HG03175 (cell line): Measurements from ENCODE around the gene PIK3C2G.

Source experiments
- ATAC-seq: cut with Tn5 transposase; IDR thresholded peaks from one replicate; pipeline ENCODE4 v1.9.1; 2021; ENCODE audit warnings: mild to moderate bottlenecking, moderate library complexity; ENCODE audit not compliant: unreplicated experiment

The PIK3C2G gene

GRCh38 chr12:18270958-18271460 lies 9.7 kb downstream of the PIK3C2G start:
- no peak for ATAC-seq

GRCh38 chr12:18275981-18276380 lies 14.7 kb downstream of the PIK3C2G start:
- ATAC-seq: no peak

- ATAC-seq: no peak
Measured at GRCh38 chr12:18277196-18277595, 15.9 kb downstream of the PIK3C2G start.

DNA sequence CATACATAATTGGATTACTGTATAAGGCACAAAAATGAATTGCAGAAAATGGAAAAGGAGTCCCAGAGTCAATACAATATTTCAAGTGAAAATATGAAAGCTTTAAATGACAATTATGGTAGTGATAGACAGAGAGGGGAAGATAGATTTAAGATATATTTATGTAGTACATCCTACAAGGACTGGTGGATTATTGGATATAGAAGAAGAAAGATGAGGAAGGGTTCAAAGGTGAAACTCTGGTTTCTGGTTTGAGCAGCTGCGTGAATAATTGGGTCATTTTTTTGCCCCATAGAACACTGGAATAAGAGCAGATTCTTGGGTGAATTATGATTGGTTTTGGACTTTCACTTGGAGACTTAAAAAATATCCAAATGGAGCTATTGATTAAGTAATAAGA lies 19.4 kb downstream of the PIK3C2G start:
- no peak for ATAC-seq

- ATAC-seq: no peak
Measured at GRCh38 chr12:18281941-18282340, 20.6 kb downstream of the PIK3C2G start.

DNA sequence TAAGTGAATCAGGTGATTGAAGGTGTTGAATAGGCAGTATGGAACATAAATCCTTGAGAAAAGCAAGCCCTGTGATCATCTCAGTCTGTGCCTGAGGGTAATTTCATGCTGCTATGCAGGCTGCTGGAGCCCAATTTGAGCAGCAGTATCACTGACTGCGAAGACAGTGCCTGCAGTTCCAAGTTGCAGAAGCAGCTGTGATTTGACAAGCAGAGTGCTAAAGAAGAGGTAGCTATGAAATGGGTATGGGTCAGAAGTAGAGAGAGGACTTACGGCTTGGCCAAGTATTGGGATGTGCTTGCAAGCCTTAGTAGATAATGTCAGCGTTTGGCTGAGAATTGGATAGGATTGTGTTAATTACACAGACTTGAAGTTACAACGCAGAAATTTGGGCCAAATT lies 22.5 kb downstream of the PIK3C2G start:
- ATAC-seq: no peak

- no peak for ATAC-seq
Measured at GRCh38 chr12:18284386-18284785, 23.1 kb downstream of the PIK3C2G start.

GRCh38 chr12:18285161-18285560 lies 23.8 kb downstream of the PIK3C2G start:
- ATAC-seq: no peak

DNA sequence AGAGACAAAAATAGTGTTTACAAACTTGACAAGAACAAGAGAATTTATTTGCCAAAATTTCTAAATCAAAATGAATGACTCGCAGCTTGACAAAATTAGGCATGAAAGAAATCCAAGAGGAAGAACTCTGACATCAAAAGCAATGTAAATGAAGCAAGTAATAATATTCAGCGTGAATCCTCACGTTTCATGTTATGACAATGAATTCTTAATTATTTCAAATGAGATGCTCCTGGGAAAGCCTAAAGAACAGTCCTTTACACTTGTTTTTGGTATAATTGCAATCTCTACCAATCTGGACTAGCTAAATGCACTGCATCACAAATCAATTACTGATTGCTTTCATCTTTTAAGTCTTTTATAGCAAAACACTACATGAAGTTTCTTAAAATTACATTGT lies 29.1 kb downstream of the PIK3C2G start:
- ATAC-seq: no peak

DNA sequence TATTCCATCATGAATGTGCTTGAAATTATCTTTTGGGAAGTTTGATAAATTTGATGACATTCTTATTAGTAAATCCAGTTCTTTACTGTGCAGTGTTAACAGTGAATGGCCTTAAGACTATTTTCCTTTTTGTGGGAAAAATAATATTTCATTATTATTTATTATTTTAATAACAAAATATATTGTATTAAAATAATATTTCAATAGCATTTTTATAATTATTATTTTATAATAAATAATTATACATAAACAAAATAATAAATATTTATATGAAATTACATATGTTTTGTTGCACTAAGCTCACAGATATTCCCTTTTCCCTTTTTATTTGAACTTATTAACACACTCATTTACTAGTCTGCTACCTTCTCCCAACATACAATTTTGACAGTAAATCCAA lies 33.6 kb downstream of the PIK3C2G start:
- no peak for ATAC-seq

- ATAC-seq: no peak
Measured at GRCh38 chr12:18296201-18296908, 35.0 kb downstream of the PIK3C2G start.

DNA sequence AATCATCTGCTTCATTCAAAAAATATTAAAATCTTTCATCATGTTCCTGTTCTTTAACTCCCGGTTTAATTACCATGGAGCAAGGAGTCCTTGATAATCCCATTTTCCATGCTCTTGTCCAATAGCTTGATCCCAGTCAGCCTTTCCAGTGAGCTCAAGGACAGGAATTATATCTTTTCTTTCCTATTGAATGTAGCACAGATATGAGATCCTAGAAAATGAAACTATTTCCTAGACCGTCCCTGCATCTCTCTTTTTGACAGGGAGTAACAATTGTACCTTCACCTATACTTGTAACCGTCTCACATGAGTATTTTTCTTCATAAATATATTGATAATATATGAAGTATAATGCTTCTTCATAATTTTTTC lies 35.6 kb downstream of the PIK3C2G start:
- no peak for ATAC-seq

GRCh38 chr12:18297902-18298301 lies 36.6 kb downstream of the PIK3C2G start:
- no peak for ATAC-seq

DNA sequence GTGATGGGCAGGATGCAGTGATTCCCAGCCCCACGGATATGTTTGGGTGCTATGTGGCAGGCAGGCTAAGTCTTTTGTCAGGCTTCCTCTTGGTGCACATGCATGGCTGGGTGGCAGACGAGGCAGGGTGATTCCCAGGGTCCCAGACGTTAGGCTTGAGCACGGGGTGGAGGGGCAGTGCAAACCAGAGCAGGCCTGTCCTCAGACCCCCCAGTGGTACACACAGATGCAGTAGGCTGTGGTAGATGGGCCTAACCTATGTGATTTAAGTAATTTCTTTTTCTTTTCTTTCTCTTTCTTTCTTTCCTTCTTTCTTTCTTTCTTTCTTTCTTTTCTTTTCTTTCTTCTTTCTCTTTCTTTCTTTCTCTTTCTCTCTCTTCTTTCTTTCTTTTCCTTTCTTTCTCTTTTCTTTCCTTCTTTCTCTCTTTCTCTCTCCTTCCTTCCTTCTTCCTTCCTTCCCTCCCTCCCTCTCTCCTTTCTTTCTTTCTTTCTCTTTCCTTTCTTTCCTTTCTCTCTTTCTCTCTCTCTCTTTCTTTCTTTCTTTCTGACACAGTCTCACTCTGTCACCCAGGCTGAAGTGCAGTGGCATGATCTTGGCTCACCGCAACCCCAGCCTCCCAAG lies 41.6 kb downstream of the PIK3C2G start:
- no peak for ATAC-seq

- no peak for ATAC-seq
Measured at GRCh38 chr12:18304609-18305008, 43.3 kb downstream of the PIK3C2G start.

DNA sequence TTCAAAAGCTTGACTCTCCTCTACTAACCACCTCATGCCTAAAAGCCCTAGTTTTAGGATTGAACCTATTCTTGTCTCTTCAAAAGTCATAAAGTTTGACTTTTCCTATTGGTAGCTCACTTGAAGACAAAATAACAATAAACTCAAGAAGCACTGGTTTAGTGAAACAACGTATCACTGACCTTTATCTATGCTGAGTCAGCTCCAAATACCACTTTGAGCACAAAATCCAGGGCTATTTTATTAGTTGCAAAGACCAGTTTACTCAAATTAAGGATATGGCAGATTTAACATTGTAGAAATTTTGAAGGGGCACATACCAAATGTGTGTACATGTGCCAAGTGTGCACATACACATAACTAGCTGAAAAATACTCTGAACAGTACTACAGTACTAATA lies 45.0 kb downstream of the PIK3C2G start:
- no peak for ATAC-seq

DNA sequence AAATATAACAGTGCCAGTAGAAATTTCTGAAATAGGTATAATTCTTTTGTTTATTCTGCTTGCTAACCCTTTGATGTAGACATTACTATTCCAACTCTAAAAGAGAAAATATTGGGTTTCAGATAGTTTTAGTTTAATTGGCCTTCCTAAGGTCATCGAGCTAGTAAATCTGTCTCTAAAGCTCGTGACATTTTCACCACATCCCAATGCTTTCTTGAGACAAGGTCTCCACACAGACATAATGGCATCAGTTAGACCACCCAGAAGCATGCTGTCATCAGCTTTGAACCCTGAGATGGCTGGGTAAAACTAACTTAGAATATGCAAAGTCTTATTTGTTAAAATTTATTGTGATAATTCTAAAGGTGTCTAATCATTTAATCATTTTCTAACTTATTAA lies 52.0 kb downstream of the PIK3C2G start:
- no peak for ATAC-seq

- ATAC-seq: no peak
Measured at GRCh38 chr12:18320036-18320617, 58.8 kb downstream of the PIK3C2G start.

- no peak for ATAC-seq
Measured at GRCh38 chr12:18320976-18321375, 59.7 kb downstream of the PIK3C2G start.

- ATAC-seq: no peak
Measured at GRCh38 chr12:18323159-18323558, 61.8 kb downstream of the PIK3C2G start.

DNA sequence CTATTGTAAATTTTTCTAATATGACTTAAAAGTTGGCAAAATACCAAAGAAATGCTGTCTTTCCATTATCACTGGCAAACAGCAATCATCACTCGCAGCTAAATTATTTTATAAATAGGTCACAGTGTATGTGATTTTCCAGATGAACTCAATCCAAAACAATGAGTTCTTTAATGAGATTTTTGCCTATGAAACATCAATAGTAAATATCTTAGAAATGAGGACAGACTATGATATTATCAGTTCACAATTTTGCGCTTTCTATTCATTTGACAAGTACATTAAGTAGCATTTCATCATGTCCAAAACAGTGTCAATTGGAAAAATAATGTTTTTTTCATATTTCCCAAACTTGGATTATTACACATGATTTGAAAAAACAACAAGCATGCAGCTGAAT lies 65.7 kb downstream of the PIK3C2G start:
- ATAC-seq: no peak

- no peak for ATAC-seq
Measured at GRCh38 chr12:18332173-18332572, 70.9 kb downstream of the PIK3C2G start.
